Stimulated activated CD8-positive, alpha-beta memory T cell treated with anti-CD3 and anti-CD28 coated beads, Interleukin-15, amount 100 ng/mL, for 24 hours (primary cell): ENCODE measurements around the gene HELZ2.
A peak's percentile ranks its signal among the peaks of the same experiment; 100 is the strongest.
"Not testable (repeated sequence)": the region's sequence is repeated elsewhere in the genome, so short reads cannot be mapped to it uniquely, and the experiment has no call there.

Source experiments
- DNase-seq: peaks from one replicate; pipeline ENCODE4 v3.0.0-alpha.2; 2020; ENCODE audit warnings: low read depth

Gene HELZ2

DNA sequence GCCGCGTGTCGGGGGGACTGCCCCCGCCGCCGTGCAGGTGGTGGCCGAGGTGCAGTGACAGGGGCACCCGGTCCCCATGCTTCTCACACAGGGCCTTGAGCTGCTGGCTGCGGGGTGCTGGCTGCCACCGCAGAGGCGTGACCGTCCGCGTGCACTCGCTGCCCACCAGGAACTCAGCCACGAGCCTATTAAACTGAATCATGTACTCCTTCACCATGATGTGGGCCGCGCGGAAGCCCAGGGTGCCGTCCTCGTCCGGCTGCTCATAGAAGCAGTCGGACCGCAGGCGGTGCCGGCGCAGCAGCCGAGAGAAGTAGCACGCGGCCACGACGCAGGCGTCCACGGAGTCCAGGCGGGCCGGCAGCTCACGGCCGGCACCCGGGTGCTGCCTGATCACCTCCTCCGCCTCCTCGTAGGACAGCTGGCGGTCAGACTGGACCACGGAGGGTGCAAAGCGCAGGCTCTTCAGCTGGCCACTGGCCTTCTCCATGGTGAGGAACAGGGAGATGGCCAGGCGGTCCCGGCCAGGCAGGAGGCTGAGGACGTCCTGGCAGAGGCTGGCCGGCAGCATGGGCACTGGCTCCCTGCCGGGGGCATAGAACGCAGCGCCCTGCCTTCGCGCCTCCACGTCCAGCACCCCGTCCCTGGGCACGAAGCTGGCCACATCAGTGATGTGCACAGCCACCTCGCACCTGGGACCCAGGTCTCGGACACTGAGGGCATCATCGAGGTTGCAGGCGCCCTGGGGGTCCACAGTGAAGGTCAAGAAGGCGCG is 9.8 kb downstream of the HELZ2 start:
- no peak for DNase-seq

DNA sequence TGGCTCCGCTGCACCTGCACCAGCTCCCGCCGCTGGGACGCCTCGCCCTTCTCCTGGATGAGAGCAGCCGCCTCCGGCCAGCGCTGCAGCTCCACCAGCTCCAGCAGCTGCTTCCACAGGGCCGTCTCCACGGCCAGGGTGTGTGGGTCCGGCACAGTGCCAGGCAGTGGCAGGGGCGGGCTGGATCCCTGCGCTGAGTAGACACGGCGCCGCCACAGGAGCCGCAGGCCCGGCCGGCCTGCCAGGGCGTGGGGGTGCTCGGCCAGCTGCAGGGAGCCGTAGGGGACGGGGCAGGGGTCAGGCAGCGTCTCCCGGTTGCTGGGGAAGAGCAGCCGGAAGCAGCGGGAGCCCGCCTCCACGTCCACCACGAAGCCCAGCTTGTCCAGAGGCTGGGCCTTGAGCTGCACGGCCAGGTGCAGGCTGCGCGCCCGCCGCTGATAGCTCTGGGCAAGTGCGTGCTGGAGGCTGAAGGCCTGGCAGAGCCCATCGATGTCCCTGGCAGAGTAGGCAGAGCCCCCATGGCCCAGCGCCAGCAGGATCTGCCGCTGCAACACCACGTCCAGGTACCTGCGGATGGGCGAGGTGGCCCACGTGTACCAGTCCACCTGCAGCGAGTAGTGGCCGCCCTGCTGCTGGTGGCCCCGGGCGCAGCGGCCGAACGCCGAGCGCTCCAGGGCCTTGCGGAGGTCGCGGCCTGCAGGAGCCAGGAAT is 10.7 kb downstream of the HELZ2 start:
- no peak for DNase-seq

GRCh38 chr20:63562461-63563224 is 11.4 kb downstream of the HELZ2 start:
- DNase-seq: no peak

GRCh38 chr20:63561624-63562396 is 12.2 kb downstream of the HELZ2 start:
- DNase-seq: no peak

DNA sequence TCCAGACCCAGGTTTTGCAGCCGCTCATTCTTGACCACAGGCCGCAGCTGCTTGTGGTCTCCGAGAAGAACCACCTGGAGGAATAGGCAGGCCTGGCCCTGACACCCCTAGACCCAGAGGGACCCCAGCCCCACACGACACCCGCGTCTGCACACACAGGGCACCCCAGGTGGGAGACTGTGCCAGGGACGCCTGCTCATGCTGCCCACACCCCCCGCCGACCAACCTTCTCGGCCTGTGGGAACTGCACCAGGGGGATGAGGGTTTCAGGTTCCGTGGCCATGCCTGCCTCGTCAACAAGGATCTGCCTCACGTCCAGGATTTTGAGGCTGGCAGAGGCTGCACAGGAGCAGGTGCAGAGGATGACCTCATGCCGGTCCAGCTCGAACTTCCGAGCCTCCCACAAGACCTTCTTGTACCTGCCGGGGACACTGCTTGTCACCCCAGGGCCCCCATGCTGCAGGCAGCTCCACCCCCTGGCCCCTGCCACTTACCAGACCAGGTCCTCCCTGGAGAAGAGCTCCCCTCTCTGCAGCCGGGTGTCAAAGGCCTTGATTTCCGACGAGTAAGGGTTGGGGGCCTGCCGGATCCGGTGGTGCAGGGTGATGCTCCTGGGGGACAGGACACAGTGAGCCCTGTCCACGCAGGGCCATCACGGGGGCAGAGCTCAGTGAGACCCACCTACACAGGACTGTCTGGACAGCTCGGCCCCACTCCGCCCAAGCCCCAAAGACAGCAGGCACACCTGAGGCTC is 13.0 kb downstream of the HELZ2 start:
- DNase-seq: no peak

GRCh38 chr20:63560333-63560805 is 13.7 kb downstream of the HELZ2 start:
- DNase-seq: no peak

GRCh38 chr20:63559485-63560332 is 14.3 kb downstream of the HELZ2 start:
- not testable (repeated sequence) for DNase-seq

- no peak for DNase-seq
These were observed 15.1 kb downstream of the HELZ2 start for GRCh38 chr20:63558804-63559484.

DNA sequence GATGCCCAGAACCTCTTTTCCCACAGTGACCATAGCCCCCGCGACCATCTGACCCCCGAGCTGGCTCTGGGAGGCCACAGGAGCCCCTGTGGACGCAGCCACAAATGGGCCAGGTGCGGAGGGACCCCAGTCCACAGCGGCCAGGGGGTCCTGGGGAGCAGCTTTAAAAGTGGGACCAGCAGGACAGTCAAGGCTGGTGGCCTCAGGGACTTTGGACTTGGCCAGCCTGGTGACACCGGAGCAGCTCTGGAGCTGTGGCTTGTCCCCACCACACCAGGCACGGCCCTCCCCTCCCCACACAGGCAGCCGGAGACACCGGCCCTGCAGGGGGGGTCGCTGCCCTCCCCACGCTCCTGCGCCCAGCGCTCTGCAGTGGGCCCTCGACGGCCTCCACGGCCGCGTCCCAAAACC is 16.6 kb downstream of the HELZ2 start:
- DNase-seq: no peak

- no peak for DNase-seq
These were observed 17.1 kb downstream of the HELZ2 start for GRCh38 chr20:63556873-63557478.

DNA sequence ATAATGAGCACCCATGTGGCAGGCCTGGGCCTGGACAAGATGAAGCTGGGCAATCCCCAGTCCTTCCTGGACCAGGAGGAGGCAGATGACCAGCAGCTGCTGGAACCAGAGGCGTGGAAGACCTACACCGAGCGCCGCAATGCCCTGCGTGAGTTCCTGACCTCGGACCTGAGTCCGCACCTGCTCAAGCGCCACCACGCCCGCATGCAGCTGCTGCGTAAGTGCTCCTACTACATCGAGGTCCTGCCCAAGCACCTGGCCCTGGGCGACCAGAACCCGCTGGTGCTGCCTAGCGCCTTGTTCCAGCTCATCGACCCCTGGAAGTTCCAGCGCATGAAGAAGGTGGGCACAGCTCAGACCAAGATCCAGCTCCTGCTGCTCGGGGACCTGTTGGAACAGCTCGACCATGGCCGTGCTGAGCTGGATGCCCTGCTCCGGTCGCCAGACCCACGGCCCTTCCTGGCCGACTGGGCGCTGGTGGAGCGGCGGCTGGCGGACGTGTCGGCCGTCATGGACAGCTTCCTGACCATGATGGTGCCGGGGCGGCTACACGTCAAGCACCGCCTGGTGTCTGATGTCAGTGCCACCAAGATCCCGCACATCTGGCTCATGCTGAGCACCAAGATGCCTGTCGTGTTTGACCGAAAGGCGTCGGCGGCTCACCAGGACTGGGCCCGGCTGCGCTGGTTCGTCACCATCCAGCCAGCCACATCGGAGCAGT is 18.2 kb downstream of the HELZ2 start:
- no peak for DNase-seq

GRCh38 chr20:63554361-63555278 is 19.4 kb downstream of the HELZ2 start:
- no peak for DNase-seq

DNA sequence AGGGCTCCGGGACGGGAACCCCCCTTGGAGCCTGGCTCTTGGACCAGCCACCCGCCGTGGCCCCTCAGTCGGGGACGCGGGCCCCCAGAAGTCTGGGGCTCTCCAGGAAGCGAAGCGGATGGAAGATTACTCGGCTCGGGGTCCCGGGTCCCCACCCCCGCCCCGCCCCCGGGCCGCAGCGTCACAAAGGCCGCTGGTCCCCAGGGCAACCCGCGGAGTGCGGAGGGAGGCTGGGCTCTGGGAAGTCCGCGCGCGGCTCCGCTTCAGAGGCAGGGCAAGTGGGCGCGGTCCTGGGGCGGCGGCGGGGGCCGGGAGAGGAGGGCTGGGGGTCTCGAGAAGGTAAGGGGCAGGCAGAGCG is 20.1 kb downstream of the HELZ2 start, which contains the start of gene FNDC11:
TSS of gene FNDC11 (plus strand) at position 227 of the 358 bp plus-strand sequence. CDS start 1,505 bp downstream, outside the sequence.
- no peak for DNase-seq

- peak; percentile 61 for DNase-seq
These were observed 20.6 kb downstream of the HELZ2 start for GRCh38 chr20:63553251-63553932.

- no peak for DNase-seq
These were observed 21.4 kb downstream of the HELZ2 start for GRCh38 chr20:63552481-63553249.

- no peak for DNase-seq
These were observed 23.0 kb downstream of the HELZ2 start for GRCh38 chr20:63551068-63551467.
